Calu3 (cell line): ENCODE measurements around the gene PSMA1. TPM values are rescaled to one million over a fixed set of nuclear protein-coding genes. Genes with fewer than 3 reads are reported as not detected.

Experiments used
- BruUV-seq: library from RNA; stranded (reverse); fragments of 400-500 nt; replicated peaks from 2 replicates; lab custom pipeline; 2021; lab: Mats Ljungman, UMichigan
- CTCF ChIA-PET: fragments of 300-600 bp; sonication (Branson Sonifier 250); formaldehyde crosslinking; loops from one replicate; lab custom pipeline; 2022; ENCODE audit warnings: antibody characterized with exemption; lab: Charles Lee
- DNase-seq: peaks from one replicate; pipeline ENCODE4 v3.0.0; 2022
- H3K27ac Mint-ChIP-seq: one replicate; pipeline ENCODE4 v1.8.0; 2022; ENCODE audit warnings: mixed read lengths; ENCODE audit not compliant: unreplicated experiment
- H3K27me3 Mint-ChIP-seq: one replicate; pipeline ENCODE4 v1.8.0; 2022; ENCODE audit warnings: mixed read lengths; ENCODE audit not compliant: unreplicated experiment
- H3K36me3 Mint-ChIP-seq: one replicate; pipeline ENCODE4 v1.8.0; 2022; ENCODE audit warnings: mild to moderate bottlenecking, moderate library complexity, mixed read lengths; ENCODE audit not compliant: insufficient read depth, unreplicated experiment
- H3K4me1 Mint-ChIP-seq: one replicate; pipeline ENCODE4 v1.8.0; 2022; ENCODE audit warnings: mild to moderate bottlenecking, low read depth, mixed read lengths; ENCODE audit not compliant: unreplicated experiment
- H3K4me3 Mint-ChIP-seq: one replicate; pipeline ENCODE4 v1.8.0; 2022; ENCODE audit warnings: mild to moderate bottlenecking, low read depth, moderate library complexity, mixed read lengths; ENCODE audit not compliant: unreplicated experiment
- H3K9me3 Mint-ChIP-seq: one replicate; pipeline ENCODE4 v1.8.0; 2022; ENCODE audit warnings: low read depth, mixed read lengths; ENCODE audit not compliant: unreplicated experiment
- intact Hi-C: fragments of 100-400 bp; cut with micrococcal nuclease; formaldehyde crosslinking; loops from one replicate; pipeline ENCODE4 v1.10.0; 2022; ENCODE audit not compliant: unreplicated experiment
- total RNA-seq: library from RNA; stranded (reverse); gene quantifications from 2 replicates; pipeline ENCODE4 v1.2.3, GENCODE V29; 2022
- TF ChIP-seq, protein P1 (sequence below): fragments of 200-600 bp; IDR thresholded peaks from one replicate; pipeline ENCODE4 v1.8.0; 2022; ENCODE audit warnings: antibody characterized with exemption; ENCODE audit not compliant: unreplicated experiment

PSMA1 gene
- total RNA-seq, 1 experiment from 2014 or later: 205 TPM

DNA sequence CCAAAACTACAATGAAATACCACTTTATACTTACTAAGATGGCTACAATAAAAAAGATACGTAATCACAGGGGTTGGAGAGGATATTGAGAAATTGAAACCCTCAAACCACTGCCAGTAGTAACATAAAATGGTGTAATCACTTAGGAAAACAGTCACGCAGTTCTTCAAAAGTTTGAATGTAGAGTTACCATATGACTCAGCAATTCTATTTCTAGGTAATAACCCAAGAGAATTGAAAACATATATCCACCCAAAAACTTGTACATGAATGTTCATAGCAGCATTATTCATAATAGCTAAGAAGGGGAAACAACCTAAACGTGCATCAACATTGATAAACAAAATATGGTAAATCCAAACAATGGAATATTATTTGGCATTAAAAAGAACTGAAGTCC is 24.4 kb upstream of the PSMA1 start:
- no peak overlapping the region for H3K4me3 Mint-ChIP-seq
- no peak for DNase-seq

DNA sequence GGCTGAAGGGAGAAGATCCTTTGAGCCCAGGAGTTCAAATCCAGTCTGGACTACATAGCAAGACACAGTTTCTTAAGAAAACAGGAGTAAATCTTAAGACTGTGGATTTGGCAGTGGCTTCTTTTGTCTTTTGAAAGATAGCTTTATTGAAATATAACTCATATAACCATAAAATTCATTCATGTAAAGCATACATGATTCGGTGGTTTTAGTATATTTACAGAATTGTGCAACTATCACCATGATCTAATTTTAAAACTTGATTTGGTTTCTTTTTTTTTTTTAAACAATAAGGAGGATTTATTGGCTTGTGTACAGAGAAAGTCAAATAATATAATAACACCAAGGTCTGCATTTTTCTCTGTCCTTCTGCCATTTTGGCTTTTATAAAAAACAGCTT is 23.1 kb upstream of the PSMA1 start:
- Mint-ChIP-seq H3K27ac (no peak overlapping the region), H3K36me3 (no peaks in the 10 kb centered on the region), H3K27me3 (no peaks in the 10 kb centered on the region), H3K4me3 (no peak overlapping the region), H3K4me1 (no peaks in the 10 kb centered on the region), H3K9me3 (no peaks in the 10 kb centered on the region)
- BruUV-seq: no TSS peak
- CTCF ChIA-PET: no interaction called here
- DNase-seq: no peak
- TF ChIP-seq, protein P1, sequence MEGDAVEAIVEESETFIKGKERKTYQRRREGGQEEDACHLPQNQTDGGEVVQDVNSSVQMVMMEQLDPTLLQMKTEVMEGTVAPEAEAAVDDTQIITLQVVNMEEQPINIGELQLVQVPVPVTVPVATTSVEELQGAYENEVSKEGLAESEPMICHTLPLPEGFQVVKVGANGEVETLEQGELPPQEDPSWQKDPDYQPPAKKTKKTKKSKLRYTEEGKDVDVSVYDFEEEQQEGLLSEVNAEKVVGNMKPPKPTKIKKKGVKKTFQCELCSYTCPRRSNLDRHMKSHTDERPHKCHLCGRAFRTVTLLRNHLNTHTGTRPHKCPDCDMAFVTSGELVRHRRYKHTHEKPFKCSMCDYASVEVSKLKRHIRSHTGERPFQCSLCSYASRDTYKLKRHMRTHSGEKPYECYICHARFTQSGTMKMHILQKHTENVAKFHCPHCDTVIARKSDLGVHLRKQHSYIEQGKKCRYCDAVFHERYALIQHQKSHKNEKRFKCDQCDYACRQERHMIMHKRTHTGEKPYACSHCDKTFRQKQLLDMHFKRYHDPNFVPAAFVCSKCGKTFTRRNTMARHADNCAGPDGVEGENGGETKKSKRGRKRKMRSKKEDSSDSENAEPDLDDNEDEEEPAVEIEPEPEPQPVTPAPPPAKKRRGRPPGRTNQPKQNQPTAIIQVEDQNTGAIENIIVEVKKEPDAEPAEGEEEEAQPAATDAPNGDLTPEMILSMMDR: no peak
- intact Hi-C loops: no loop called here

More for the DNA sequence above, 24.4 kb upstream of the PSMA1 start:
- Mint-ChIP-seq H3K27me3 (no peaks in the 10 kb centered on the region), H3K27ac (no peak overlapping the region), H3K36me3 (no peaks in the 10 kb centered on the region), H3K9me3 (no peaks in the 10 kb centered on the region), H3K4me1 (no peaks in the 10 kb centered on the region)
- CTCF ChIA-PET: no interaction called here
- intact Hi-C loops: no loop called here
- no TSS peak for BruUV-seq
- TF ChIP-seq, protein P1: no peak

DNA sequence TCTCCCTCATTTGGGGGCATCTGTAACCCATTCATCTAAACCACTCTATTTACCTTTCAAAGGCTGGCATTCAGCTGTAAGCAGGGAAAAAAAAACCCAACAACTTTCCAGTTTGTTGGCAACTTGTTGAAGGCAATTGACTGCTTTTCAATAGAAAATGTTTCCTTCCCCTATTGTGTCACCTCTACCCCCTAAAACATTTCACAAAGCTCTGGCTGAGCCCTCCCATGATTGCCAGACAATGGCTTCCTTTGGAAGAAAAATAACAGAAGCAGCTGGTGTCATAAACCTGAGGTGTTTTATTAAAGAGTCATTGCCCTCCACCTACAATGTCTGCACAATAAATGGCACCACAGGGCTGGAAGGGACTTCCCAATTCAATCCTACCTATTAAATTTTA is 22.1 kb upstream of the PSMA1 start:
- no peaks in the 10 kb centered on the region for H3K36me3 Mint-ChIP-seq
- H3K4me1 Mint-ChIP-seq: no peaks in the 10 kb centered on the region
- no peaks in the 10 kb centered on the region for H3K27me3 Mint-ChIP-seq
- TF ChIP-seq, protein P1: no peak
- H3K27ac Mint-ChIP-seq: no peak overlapping the region
- no TSS peak for BruUV-seq
- DNase-seq: no peak
- H3K4me3 Mint-ChIP-seq: no peak overlapping the region
- no peaks in the 10 kb centered on the region for H3K9me3 Mint-ChIP-seq
- CTCF ChIA-PET: interaction anchor here (0.6 kb wide), 1 partner anchor 321 kb away, joined by 3 read pairs; no protein-coding TSS in a partner anchor
- intact Hi-C loops: no loop called here

DNA sequence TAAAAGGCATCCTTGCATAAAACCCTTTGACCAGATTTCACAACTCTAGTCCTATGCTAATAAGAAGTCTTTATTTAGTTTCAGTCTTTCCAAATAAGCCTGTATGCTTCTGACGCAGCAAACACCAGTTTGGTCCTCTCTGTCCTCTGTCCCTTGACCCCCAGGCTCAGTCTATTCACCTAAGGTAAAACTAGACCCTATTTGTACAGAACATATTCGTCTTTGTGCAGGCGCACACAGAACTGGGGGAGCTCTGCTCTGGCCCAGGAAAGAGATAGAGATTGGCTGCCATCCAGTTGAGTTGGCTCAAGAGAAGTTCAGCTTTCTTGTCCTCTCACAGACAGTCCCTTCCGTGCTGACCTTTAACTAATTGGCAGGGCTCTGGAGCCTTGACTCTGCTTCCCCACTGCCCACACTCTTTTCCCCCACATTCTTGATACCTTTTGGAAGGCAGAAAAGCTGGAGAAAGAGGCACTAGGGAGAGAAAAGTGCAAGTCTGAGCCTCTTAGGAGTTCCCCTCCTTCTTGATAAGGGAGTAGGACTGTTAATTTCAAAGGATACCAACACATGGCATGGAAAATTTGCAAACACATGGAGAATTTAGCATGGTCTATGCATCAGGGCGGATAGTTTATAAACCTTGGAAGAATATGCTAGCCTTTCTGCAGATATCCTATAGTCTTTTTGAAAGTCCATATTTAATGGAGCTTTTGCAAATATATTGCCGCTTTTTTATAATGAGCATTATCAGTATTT is 21.2 kb upstream of the PSMA1 start:
- TF ChIP-seq, protein P1: no peak
- Mint-ChIP-seq H3K27me3 (no peaks in the 10 kb centered on the region), H3K9me3 (no peaks in the 10 kb centered on the region), H3K27ac (no peak overlapping the region), H3K4me1 (no peaks in the 10 kb centered on the region), H3K4me3 (no peak overlapping the region), H3K36me3 (no peaks in the 10 kb centered on the region)
- DNase-seq: no peak
- intact Hi-C loops: no loop called here
- BruUV-seq: no TSS peak
- CTCF ChIA-PET: interaction anchor here (0.6 kb wide), 1 partner anchor 322 kb away, joined by 3 read pairs; no protein-coding TSS in a partner anchor
